ENCODE data around the gene CLK3.
A peak's percentile ranks its signal among the peaks of the same experiment; 100 is the strongest.
"Not testable (repeated sequence)": the region's sequence is repeated elsewhere in the genome, so short reads cannot be mapped to it uniquely, and the experiment has no call there.

Gene CLK3

GRCh38 chr15:74621936-74622335 is 6.3 kb downstream of the CLK3 start:
- no peak for DNase-seq

- no peak for DNase-seq
These were observed 7.1 kb downstream of the CLK3 start for GRCh38 chr15:74622758-74623157.

- no peak for DNase-seq
These were observed 8.5 kb downstream of the CLK3 start for GRCh38 chr15:74624020-74624602.

GRCh38 chr15:74625693-74626092 is 10.1 kb downstream of the CLK3 start:
- DNase-seq = no peak

GRCh38 chr15:74626336-74626735 is 10.7 kb downstream of the CLK3 start:
- no peak for DNase-seq

GRCh38 chr15:74626752-74627692 is 11.4 kb downstream of the CLK3 start:
- peak in 1 of 2 experiments; percentile 30 for DNase-seq

GRCh38 chr15:74627766-74628165 is 12.1 kb downstream of the CLK3 start:
- DNase-seq = no peak

- no peak for DNase-seq
These were observed 12.6 kb downstream of the CLK3 start for GRCh38 chr15:74628199-74628598.

GRCh38 chr15:74628949-74629348 is 13.3 kb downstream of the CLK3 start:
- no peak for DNase-seq

GRCh38 chr15:74629696-74630095 is 14.1 kb downstream of the CLK3 start:
- DNase-seq = not testable (repeated sequence)

GRCh38 chr15:74630284-74631086 is 14.8 kb downstream of the CLK3 start:
- no peak for DNase-seq

- DNase-seq = no peak
These were observed 15.4 kb downstream of the CLK3 start for GRCh38 chr15:74631087-74631385.

- DNase-seq = no peak
These were observed 15.8 kb downstream of the CLK3 start for GRCh38 chr15:74631408-74631807.

GRCh38 chr15:74631935-74632560 is 16.4 kb downstream of the CLK3 start:
- peak; percentile 24 to 27 for DNase-seq

GRCh38 chr15:74632601-74633000 is 17.0 kb downstream of the CLK3 start:
- no peak for DNase-seq

- no peak for DNase-seq
These were observed 18.1 kb downstream of the CLK3 start for GRCh38 chr15:74633781-74634180.

GRCh38 chr15:74635228-74635627 is 19.6 kb downstream of the CLK3 start:
- DNase-seq = peak; percentile 59 to 61

GRCh38 chr15:74636984-74637383 is 21.3 kb downstream of the CLK3 start:
- DNase-seq = no peak

GRCh38 chr15:74641151-74641550 is 25.5 kb downstream of the CLK3 start:
- no peak for DNase-seq

- no peak for DNase-seq
These were observed 26.7 kb downstream of the CLK3 start for GRCh38 chr15:74642348-74642733.

- no peak for DNase-seq
These were observed 27.4 kb downstream of the CLK3 start for GRCh38 chr15:74642734-74643664.

GRCh38 chr15:74643665-74644204 is 28.1 kb downstream of the CLK3 start:
- DNase-seq = no peak
